ENCODE measurements around the gene LGALS12.

LGALS12 gene

GRCh38 chr11:63505857-63506528 lies at the start of gene LGALS12:
TSS of gene LGALS12 (plus strand) at chr11:63506084. CDS start at chr11:63506459, 375 bp downstream.
- peak; percentile 88 for DNase-seq (ENCODE audit: low read depth)

- DNase-seq (ENCODE audit: low read depth): no peak
Measured at GRCh38 chr11:63459586-63459985, 46.3 kb upstream of the LGALS12 start.

- DNase-seq (ENCODE audit: low read depth): no peak
Measured at GRCh38 chr11:63462137-63462536, 43.7 kb upstream of the LGALS12 start.

- no peak for DNase-seq (ENCODE audit: low read depth)
Measured at GRCh38 chr11:63470311-63470710, 35.6 kb upstream of the LGALS12 start.

DNA sequence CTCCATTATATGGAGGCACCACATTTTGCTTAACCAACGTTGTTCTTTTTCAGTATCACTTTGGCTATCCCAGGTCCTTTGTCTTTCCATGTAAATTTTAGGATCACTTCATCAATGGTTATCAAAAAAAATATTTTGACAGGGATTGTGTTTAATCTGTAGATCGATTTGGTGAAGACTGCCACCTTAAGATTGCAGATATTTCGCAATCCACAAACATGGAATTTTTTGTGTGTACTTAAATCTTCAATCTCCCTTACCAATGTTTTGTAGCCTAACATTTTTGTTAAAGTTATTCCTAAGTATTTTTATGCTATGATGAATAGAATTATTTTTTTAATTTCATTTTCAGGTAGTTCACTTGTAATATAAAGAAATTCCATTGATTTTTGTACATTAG lies 33.5 kb upstream of the LGALS12 start:
- DNase-seq (ENCODE audit: low read depth): no peak

- no peak for DNase-seq (ENCODE audit: low read depth)
Measured at GRCh38 chr11:63476618-63477017, 29.3 kb upstream of the LGALS12 start.

DNA sequence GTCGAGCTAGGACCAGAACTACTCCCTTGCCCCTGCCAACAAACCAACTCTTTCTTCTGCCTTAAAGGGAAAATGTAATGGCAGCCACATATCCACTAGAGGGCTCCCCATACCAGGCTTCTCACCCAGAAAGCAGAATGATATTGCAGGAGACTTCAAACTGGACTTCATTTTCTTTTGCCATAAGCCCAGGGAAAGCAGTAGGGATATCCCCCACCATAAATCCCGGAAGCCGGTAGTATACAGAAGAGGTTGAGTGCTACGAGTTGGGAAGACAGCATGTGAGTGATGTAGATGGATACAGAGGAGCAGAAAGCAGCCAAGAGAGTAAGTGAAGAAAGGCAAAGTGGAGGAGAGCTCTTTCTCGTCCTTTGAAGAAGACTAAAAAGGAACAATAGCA lies 27.0 kb upstream of the LGALS12 start:
- peak; percentile 40 for DNase-seq (ENCODE audit: low read depth)

- DNase-seq (ENCODE audit: low read depth): no peak
Measured at GRCh38 chr11:63480039-63480438, 25.8 kb upstream of the LGALS12 start.

DNA sequence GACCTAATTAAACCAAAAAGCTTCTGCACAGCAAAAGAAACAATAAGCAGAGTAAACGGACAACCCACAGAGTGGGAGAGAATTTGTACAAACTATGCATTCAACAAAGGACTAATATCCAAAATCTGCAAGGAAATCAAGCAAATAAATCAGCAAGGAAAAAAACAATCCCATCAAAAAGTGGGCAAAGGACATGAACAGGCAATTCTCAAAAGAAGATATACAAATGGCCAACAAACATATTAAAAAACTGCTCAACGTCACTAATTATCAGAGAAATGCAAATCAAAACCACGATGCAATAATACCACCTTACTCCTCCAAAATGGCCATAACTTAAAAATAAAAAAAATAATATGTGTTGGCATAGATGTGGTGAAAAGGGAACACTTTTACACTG lies 20.1 kb upstream of the LGALS12 start:
- no peak for DNase-seq (ENCODE audit: low read depth)

GRCh38 chr11:63488789-63489188 lies 17.1 kb upstream of the LGALS12 start:
- no peak for DNase-seq (ENCODE audit: low read depth)

DNA sequence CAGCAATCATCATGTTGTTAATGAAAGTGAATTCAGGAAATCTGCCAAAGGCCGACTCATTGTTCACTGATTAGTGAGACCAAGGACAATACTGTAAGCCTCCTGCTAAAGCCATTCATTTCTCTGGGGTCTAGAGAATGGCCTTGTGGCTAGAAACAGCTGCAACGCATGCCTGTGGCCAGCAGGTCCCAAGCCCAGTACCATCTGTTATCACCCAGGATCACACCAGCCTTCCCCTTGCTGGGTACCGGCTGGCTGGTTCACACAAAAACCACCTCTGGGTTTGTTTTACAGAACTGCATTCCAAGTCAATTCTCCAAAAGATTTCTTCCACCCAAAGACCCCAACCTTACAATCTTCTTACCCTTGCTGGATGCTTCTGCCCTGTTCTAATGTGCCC lies 16.0 kb upstream of the LGALS12 start:
- DNase-seq (ENCODE audit: low read depth): no peak

GRCh38 chr11:63490551-63491239 lies 15.2 kb upstream of the LGALS12 start, which contains the start of gene PLAAT5:
TSS of gene PLAAT5 (minus strand) at chr11:63491167. CDS start at chr11:63491034, 133 bp downstream.
- DNase-seq (ENCODE audit: low read depth): no peak

DNA sequence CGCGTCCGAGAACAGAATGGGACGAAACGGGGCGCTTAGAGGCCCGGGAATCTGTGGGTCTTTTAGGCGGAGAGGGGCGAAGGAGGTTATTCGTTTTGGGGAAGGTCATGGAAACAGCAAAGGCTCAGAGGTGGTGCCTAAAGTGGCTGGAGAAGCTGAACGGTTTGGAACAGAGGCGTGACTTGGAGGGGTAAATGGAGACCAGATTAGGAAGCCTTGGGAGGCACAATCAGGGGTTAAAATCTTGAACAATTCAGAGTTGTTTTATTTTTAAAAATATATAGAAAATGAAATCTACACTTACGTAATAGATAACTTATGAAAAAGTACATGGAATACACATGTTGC lies 14.7 kb upstream of the LGALS12 start:
- DNase-seq (ENCODE audit: low read depth): no peak

DNA sequence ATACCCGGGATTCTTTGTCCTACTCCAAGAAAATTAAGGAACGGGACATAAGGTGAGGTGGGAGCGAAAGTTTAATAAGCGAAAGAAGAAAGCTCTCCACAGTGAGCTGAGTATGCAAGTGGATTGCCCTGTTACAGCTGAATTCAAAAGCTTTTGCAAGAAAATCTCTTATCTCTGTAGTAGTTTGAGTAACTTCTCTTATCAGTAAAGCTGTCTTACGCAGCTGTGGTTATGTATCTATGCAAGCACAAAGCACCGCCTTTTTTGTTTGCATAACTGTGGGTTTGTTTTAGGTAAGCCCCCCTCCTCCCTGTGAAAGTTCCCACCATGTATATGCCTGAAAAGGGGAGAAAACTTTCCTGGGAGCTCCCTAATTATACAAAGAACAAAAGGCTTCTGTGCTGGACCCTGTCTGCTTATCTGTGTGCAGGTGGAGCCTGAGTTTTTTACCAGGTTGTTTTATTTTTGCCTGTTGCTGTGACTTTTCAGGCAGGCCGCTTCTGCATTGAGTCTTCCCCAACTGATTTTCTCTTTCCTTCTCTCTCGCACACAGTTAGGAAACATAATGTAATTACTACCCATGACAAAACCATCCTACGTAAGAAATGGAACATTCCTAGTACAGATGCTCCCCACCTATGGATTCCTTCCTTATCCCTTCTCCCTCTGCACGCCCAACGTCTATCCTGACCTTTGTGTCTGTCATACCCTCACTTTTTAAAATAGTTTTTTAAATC lies 14.1 kb upstream of the LGALS12 start:
- no peak for DNase-seq (ENCODE audit: low read depth)

GRCh38 chr11:63492441-63492840 lies 13.4 kb upstream of the LGALS12 start:
- no peak for DNase-seq (ENCODE audit: low read depth)

DNA sequence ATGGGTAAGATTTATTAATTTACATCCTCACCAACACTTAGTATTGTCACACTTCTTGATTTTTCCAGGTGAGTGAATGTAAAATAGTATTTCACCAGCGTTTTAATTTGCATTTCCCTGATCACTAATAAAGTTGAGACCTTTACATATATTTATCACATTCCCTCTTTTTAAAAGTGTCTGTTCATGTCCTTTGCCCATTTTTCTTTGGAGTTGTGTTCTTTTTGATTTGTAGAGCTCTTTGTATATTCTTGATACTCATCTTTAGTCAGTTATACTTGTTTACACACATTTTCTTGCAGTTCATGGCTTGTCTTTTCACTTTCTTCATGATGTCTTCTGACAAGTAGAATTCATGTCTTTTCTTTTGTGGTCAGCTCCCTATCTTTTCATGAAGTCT lies 12.8 kb upstream of the LGALS12 start:
- no peak for DNase-seq (ENCODE audit: low read depth)

DNA sequence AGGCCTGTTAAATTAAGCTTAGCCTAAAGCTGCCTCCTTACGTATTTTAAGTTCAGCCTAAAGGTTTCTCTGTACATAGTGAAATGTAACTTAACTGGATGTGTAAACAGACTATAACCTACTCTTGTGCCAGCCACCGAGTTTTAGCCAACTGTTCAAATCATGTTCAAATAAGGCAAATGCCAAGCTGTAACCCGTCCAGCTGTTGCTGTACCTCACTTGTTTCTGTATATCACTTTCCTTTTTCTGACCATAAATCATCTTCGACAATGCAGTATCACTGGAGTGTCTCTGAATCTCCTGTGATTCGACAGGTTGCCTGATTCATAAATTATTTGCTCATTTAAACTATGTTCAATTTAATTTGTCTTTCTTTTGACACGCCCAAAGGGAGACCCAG lies 10.9 kb upstream of the LGALS12 start:
- DNase-seq (ENCODE audit: low read depth): no peak

GRCh38 chr11:63499874-63500273 lies 6.0 kb upstream of the LGALS12 start:
- DNase-seq (ENCODE audit: low read depth): no peak

DNA sequence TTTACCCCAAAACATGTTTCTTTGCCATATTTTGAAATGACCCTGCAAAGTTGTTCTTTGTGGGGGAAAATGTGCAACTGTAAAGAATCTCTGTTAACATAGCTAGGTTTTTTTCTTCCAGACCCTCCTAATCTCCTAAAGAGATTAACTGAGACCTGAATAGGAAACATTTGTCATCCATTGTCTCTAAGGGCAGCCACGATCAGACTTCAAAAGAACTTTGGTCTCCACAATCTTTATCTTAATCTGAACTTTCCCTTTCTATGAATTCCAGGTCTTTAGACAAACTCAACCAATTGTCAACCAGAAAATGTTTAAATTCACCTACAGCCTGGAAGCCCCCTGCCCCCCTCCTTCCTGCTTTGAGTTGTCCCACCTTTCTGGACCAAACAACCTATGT lies 4.6 kb upstream of the LGALS12 start:
- no peak for DNase-seq (ENCODE audit: low read depth)

- no peak for DNase-seq (ENCODE audit: low read depth)
Measured at GRCh38 chr11:63502252-63502820, 3.5 kb upstream of the LGALS12 start.

DNA sequence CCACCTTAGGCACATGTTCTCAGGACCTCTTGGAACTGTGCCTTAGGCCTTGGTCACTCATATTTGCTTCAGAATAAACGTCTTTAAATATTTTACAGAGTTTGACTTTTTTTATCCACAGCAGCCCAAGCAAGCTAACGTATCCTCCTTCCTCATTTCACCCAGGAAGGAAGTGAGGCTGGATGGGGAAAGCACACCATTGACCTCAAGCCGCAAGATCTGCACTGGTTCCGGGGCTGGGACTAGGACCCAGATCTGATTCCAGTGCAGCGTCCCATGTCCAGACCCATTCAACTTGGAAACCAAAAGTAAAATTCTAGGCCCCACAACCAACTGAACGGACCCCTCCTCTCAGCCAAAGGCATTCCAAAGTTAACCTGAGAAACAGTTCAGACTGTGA lies 2.4 kb upstream of the LGALS12 start:
- no peak for DNase-seq (ENCODE audit: low read depth)

- no peak for DNase-seq (ENCODE audit: low read depth)
Measured at GRCh38 chr11:63504054-63504453, 1.8 kb upstream of the LGALS12 start.

Measured in CMK (cell line).